Measurements from ENCODE around the gene CRISPLD2.
"Not testable (repeated sequence)": the region's sequence is repeated elsewhere in the genome, so short reads cannot be mapped to it uniquely, and the experiment has no call there.

Gene CRISPLD2

GRCh38 chr16:84830765-84831384, 11.1 kb downstream of the CRISPLD2 start:
- TF ChIP-seq, protein P1, sequence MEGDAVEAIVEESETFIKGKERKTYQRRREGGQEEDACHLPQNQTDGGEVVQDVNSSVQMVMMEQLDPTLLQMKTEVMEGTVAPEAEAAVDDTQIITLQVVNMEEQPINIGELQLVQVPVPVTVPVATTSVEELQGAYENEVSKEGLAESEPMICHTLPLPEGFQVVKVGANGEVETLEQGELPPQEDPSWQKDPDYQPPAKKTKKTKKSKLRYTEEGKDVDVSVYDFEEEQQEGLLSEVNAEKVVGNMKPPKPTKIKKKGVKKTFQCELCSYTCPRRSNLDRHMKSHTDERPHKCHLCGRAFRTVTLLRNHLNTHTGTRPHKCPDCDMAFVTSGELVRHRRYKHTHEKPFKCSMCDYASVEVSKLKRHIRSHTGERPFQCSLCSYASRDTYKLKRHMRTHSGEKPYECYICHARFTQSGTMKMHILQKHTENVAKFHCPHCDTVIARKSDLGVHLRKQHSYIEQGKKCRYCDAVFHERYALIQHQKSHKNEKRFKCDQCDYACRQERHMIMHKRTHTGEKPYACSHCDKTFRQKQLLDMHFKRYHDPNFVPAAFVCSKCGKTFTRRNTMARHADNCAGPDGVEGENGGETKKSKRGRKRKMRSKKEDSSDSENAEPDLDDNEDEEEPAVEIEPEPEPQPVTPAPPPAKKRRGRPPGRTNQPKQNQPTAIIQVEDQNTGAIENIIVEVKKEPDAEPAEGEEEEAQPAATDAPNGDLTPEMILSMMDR (IDR thresholded peaks at IDR 0.05; ENCODE audit: low read depth, low read length, missing control alignments) = no peak
- DNase-seq (ENCODE audit: low read depth) = no peak
- no peak overlapping the region for H3K4me3 ChIP-seq (ENCODE audit: low read depth, low read length)

DNA sequence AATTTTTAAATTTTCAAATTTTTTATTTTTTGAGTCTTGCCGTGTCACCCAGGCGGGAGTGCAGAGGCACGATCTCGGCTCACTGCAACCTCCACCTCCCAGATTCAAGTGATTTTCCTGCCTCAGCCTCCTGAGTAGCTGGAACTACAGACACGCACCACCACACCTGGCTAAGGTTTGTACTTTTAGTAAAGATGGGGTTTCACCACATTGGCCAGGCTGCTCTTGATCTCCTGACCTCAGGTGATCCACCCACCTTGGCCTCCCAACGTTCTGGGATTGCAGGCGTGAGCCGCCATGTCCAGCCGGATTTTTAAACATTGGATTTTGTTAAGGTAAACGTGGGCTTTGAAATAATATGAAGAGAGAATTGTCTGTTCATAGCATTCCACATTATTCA, 11.9 kb downstream of the CRISPLD2 start:
- DNase-seq (ENCODE audit: low read depth); H3K4me3 ChIP-seq (ENCODE audit: low read depth, low read length): not testable (repeated sequence)

DNA sequence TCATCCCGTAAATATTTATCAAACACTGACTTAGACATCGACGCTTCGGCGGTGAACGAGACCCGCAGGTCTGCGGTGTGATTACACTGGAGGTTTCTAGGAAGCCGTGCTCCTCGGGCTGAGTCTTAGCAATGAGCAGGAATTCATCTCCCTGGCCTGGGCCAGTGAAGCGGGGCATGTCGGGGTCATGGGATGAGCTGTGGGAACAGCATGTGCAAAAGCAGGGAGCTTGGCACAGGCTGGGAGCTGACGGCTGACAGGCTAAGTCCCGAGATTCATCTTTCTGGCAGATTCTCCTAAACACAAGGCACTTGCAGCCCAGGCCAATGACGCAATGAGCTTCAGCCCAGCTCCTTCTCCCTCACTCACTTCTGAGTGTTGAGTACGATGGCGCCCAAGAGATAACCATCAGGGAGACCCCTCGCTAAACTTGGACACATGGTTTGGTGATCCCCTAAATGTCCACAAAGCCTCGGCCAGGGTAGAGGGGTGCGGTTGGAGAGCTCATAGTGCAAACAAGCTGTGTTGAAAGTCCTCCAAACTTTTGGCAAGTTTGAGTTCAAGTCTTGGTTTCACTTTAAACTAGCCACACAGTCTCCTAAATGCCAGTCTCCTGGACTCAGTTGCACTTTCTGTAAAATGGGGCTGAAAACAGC, 12.8 kb downstream of the CRISPLD2 start:
- H3K4me3 ChIP-seq (ENCODE audit: low read depth, low read length) = no peak overlapping the region
- TF ChIP-seq, protein P1 (IDR thresholded peaks at IDR 0.05; ENCODE audit: low read depth, low read length, missing control alignments) = no peak
- no peak for DNase-seq (ENCODE audit: low read depth)

DNA sequence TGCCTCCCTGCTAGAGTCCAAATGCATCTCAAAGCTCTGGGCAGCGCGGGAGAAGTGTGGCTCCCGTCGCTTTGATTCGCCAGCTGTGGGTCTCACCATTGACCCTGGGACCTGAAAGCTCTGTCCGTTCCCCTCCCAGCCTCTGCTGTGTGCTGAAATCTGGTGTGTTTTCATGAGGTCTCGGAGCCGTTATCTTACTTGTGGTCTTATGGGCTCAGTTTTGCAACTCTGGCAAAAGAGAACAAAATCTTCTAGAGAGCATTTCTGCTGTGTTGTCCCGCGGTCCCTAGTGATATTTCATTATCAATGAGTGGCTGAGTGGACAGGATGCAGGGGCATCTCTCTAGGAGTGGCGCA, 13.3 kb downstream of the CRISPLD2 start:
- H3K4me3 ChIP-seq (ENCODE audit: low read depth, low read length) = no peak overlapping the region
- TF ChIP-seq, protein P1 (IDR thresholded peaks at IDR 0.05; ENCODE audit: low read depth, low read length, missing control alignments) = no peak
- no peak for DNase-seq (ENCODE audit: low read depth)

DNA sequence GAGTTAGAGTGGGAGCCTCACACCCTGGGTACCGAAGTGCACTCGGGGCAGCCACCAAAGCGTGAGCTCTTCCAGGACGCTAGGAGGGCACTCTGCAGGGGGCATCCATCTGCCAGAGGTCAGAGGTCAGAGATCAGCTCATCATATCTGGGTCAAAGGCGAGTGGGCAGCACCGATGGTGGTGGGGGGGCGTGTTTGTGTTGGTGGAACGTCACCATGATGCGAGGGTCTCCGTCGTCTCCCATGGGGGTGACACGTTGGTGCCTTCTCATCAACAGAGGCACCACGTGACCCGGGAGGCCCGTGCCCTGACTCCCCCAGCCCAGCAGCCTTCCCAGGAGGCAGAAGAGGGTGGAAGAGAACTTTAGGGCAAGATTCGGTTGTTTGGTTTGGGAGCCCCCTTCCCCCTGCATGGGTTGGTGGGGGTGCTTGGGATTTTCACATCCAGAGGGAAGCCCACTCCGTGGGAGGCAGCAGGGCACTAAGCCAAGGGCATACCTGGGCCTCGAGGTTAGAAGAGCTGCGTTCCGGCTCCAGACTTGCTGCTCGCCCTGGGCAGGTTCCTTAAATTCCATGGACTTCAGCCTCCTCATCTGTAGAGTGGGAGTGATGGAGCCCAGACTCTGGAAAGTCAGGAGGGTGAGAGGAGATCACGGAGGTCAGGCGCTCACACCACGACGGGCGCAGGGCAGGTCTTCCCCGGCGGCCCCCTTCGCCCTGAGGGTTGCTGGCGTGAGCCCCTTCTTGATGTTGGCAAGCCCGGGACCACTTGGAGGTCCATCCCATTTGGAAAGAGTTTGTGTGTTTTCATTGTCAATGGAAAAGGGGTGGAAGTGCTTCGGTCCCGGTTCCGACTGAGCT, 14.0 kb downstream of the CRISPLD2 start:
- no peak for DNase-seq (ENCODE audit: low read depth)
- TF ChIP-seq, protein P1 (IDR thresholded peaks at IDR 0.05; ENCODE audit: low read depth, low read length, missing control alignments) = no peak
- no peak overlapping the region for H3K4me3 ChIP-seq (ENCODE audit: low read depth, low read length)

GRCh38 chr16:84834403-84834772, 14.6 kb downstream of the CRISPLD2 start:
- no peak overlapping the region for H3K4me3 ChIP-seq (ENCODE audit: low read depth, low read length)
- TF ChIP-seq, protein P1 (IDR thresholded peaks at IDR 0.05; ENCODE audit: low read depth, low read length, missing control alignments) = no peak
- no peak for DNase-seq (ENCODE audit: low read depth)

- TF ChIP-seq, protein P1 (IDR thresholded peaks at IDR 0.05; ENCODE audit: low read depth, low read length, missing control alignments) = no peak
- no peak for DNase-seq (ENCODE audit: low read depth)
- no peak overlapping the region for H3K4me3 ChIP-seq (ENCODE audit: low read depth, low read length)
Measured at GRCh38 chr16:84836234-84836647, 16.5 kb downstream of the CRISPLD2 start.
